SK-N-SH (cell line): ENCODE measurements around the gene EXOC5.

Experiments
- ELF1 ChIP-seq: IDR thresholded peaks from 2 replicates; pipeline ENCODE4 v1.4.0; 2012
- EZH2phosphoT487 ChIP-seq: fragments of 200-600 bp; sonication (generic); IDR thresholded peaks from 2 replicates; pipeline ENCODE4 v1.6.1; 2017; ENCODE audit warnings: low read depth, mixed run types, mild to moderate bottlenecking, antibody characterized with exemption, moderate library complexity, borderline replicate concordance
- FOXJ3 ChIP-seq: sonication (generic); formaldehyde crosslinking; IDR thresholded peaks from 2 replicates; pipeline ENCODE4 v1.5.1; 2020; ENCODE audit warnings: mild to moderate bottlenecking, missing genetic modification reagents
- GATA2 ChIP-seq: sonication (generic); formaldehyde crosslinking; IDR thresholded peaks from 2 replicates; pipeline ENCODE4 v1.5.0; 2020; ENCODE audit warnings: mild to moderate bottlenecking, missing genetic modification reagents
- NFIC ChIP-seq: IDR thresholded peaks from 2 replicates; pipeline ENCODE4 v1.4.0; 2012; ENCODE audit warnings: borderline replicate concordance
- POLR2AphosphoS5 ChIP-seq: IDR thresholded peaks from 2 replicates; pipeline ENCODE4 v1.6.1; 2012; ENCODE audit warnings: low read depth, low read length
- RAD21 ChIP-seq: IDR thresholded peaks from 2 replicates; pipeline ENCODE4 v1.6.1; 2012; ENCODE audit warnings: mild to moderate bottlenecking, low read length
- RFX5 ChIP-seq: IDR thresholded peaks from 2 replicates; pipeline ENCODE4 v1.6.1; 2012; ENCODE audit warnings: mild to moderate bottlenecking, improper control_type of control experiment, low read length
- SIN3A ChIP-seq: IDR thresholded peaks from 2 replicates; pipeline ENCODE4 v1.6.1; 2012; ENCODE audit warnings: low read depth, mild to moderate bottlenecking, low read length, moderate library complexity, borderline replicate concordance
- YY1 ChIP-seq: IDR thresholded peaks from 2 replicates; pipeline ENCODE4 v1.4.0; 2012; ENCODE audit warnings: low read depth, mild to moderate bottlenecking
- TF ChIP-seq, protein P1 (sequence below): fragments of 200-600 bp; sonication (generic); IDR thresholded peaks from 2 replicates; pipeline ENCODE4 v1.6.1; 2017; ENCODE audit warnings: antibody characterized with exemption, mild to moderate bottlenecking, moderate library complexity
- TF ChIP-seq, protein P2 (sequence below): fragments of 150-350 bp; IDR thresholded peaks from 2 replicates; pipeline ENCODE4 v1.6.1; 2017; ENCODE audit warnings: antibody characterized with exemption, low read length, low read depth, borderline replicate concordance

DNA sequence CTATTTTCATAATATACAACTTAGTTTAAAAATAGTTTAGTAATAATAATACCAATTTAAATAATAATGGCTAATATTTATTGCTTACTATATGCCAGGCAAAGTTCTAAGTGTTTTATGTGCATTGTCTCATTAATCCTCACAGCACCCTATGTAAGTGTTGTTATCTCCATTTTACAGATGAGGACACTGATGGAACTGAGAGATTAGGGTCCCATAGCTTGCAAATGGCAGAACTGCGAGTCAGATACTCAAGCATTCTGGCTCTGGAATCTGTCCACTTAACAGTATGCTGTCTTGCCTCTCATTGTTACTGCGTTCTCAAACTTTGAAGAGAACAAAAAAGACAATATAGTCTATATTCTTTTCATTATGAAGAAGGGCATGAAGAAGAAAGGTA lies 19.0 kb upstream of the EXOC5 start:
- TF ChIP-seq GATA2 (CRISPR knock-in tag) (no peak), SIN3A (no peak), RFX5 (no peak), POLR2AphosphoS5 (no peak), FOXJ3 (no peak), NFIC (no peak), ELF1 (no peak), EZH2phosphoT487 (no peak), RAD21 (no peak), YY1 (no peak)
- TF ChIP-seq, protein P1, sequence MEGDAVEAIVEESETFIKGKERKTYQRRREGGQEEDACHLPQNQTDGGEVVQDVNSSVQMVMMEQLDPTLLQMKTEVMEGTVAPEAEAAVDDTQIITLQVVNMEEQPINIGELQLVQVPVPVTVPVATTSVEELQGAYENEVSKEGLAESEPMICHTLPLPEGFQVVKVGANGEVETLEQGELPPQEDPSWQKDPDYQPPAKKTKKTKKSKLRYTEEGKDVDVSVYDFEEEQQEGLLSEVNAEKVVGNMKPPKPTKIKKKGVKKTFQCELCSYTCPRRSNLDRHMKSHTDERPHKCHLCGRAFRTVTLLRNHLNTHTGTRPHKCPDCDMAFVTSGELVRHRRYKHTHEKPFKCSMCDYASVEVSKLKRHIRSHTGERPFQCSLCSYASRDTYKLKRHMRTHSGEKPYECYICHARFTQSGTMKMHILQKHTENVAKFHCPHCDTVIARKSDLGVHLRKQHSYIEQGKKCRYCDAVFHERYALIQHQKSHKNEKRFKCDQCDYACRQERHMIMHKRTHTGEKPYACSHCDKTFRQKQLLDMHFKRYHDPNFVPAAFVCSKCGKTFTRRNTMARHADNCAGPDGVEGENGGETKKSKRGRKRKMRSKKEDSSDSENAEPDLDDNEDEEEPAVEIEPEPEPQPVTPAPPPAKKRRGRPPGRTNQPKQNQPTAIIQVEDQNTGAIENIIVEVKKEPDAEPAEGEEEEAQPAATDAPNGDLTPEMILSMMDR, result no peak
- TF ChIP-seq, protein P2, sequence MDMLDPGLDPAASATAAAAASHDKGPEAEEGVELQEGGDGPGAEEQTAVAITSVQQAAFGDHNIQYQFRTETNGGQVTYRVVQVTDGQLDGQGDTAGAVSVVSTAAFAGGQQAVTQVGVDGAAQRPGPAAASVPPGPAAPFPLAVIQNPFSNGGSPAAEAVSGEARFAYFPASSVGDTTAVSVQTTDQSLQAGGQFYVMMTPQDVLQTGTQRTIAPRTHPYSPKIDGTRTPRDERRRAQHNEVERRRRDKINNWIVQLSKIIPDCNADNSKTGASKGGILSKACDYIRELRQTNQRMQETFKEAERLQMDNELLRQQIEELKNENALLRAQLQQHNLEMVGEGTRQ, result no peak
